HEK293 (cell line): ENCODE results near the gene ANGEL2.
A peak's percentile ranks its signal among the peaks of the same experiment; 100 is the strongest.

Experiments used
- CTCF ChIA-PET: fragments of 350-600 bp; formaldehyde crosslinking; extraction: SDS; loops from one replicate; lab custom pipeline; 2021; ENCODE audit warnings: antibody characterized with exemption; lab: Yijun Ruan, JAX
- POLR2A ChIA-PET: fragments of 300-600 bp; formaldehyde crosslinking; extraction: SDS; loops from one replicate; lab custom pipeline; 2020; ENCODE audit warnings: antibody characterized with exemption, inconsistent platforms; lab: Yijun Ruan, JAX
- H3K27ac ChIP-seq: fragments of 200-500 bp; sonication (Bioruptor generic); 2 replicates; pipeline ENCODE4 v1.5.1; 2014; ENCODE audit warnings: low read depth, low read length, control low read depth, inconsistent platforms; ENCODE audit errors: extremely low read depth
- H3K36me3 ChIP-seq, 2 experiments: fragments of 200-500 bp in 1 of 2; sonication (Bioruptor generic) in 1 of 2; 1 replicate in 1 of 2; 2 replicates in 1 of 2; pipeline ENCODE4 v1.5.1; 2014 to 2017; ENCODE audit warnings: inconsistent platforms in 2 of 2, low read length in 2 of 2; ENCODE audit not compliant: control insufficient read depth in 2 of 2, insufficient read depth in 1 of 2
- H3K4me1 ChIP-seq: fragments of 200-500 bp; sonication (Bioruptor generic); 2 replicates; pipeline ENCODE4 v1.5.1; 2014; ENCODE audit warnings: mild to moderate bottlenecking, low read length, inconsistent platforms; ENCODE audit not compliant: control insufficient read depth, insufficient read depth
- H3K4me3 ChIP-seq: 2 replicates; pipeline ENCODE4 v1.5.1; 2011; ENCODE audit warnings: low read depth, mild to moderate bottlenecking, control low read depth, low read length, moderate library complexity
- H3K9me3 ChIP-seq: fragments of 200-500 bp; sonication (Bioruptor generic); 2 replicates; pipeline ENCODE4 v1.5.1; 2014; ENCODE audit warnings: low read depth, low read length, inconsistent platforms; ENCODE audit not compliant: control insufficient read depth, insufficient read depth
- EGR2 ChIP-seq: fragments of 450-650 bp; formaldehyde crosslinking; IDR thresholded peaks from 2 replicates; pipeline ENCODE4 v1.5.1; 2016; ENCODE audit warnings: low read depth, missing biosample characterization, missing genetic modification characterization
- HOXC10 ChIP-seq: sonication (generic); formaldehyde crosslinking; IDR thresholded peaks from 2 replicates; pipeline ENCODE4 v1.8.1; 2023; ENCODE audit warnings: mild to moderate bottlenecking, missing genetic modification reagents
- SP7 ChIP-seq: fragments of 450-650 bp; formaldehyde crosslinking; IDR thresholded peaks from 2 replicates; pipeline ENCODE4 v1.5.1; 2016; ENCODE audit warnings: missing biosample characterization, missing genetic modification characterization
- ZBTB1 ChIP-seq: fragments of 450-650 bp; formaldehyde crosslinking; IDR thresholded peaks from 2 replicates; pipeline ENCODE4 v1.5.1; 2016; ENCODE audit warnings: missing biosample characterization, missing genetic modification characterization
- ZBTB7A ChIP-seq: fragments of 450-650 bp; formaldehyde crosslinking; IDR thresholded peaks from 2 replicates; pipeline ENCODE4 v1.5.1; 2016; ENCODE audit warnings: low read depth, missing biosample characterization, missing genetic modification characterization
- ZBTB8A ChIP-seq: fragments of 450-650 bp; formaldehyde crosslinking; IDR thresholded peaks from 2 replicates; pipeline ENCODE4 v1.5.1; 2016; ENCODE audit warnings: missing biosample characterization, missing genetic modification characterization
- ZFP69B ChIP-seq: fragments of 450-650 bp; formaldehyde crosslinking; IDR thresholded peaks from 2 replicates; pipeline ENCODE4 v1.5.1; 2016; ENCODE audit warnings: missing biosample characterization, missing genetic modification characterization
- ZNF10 ChIP-seq: fragments of 450-650 bp; formaldehyde crosslinking; IDR thresholded peaks from 2 replicates; pipeline ENCODE4 v1.5.1; 2017; ENCODE audit warnings: missing biosample characterization, missing genetic modification characterization
- ZNF175 ChIP-seq: fragments of 450-650 bp; formaldehyde crosslinking; IDR thresholded peaks from 2 replicates; pipeline ENCODE4 v1.5.1; 2016; ENCODE audit warnings: missing biosample characterization, missing genetic modification characterization
- ZNF2 ChIP-seq: fragments of 450-650 bp; formaldehyde crosslinking; IDR thresholded peaks from 2 replicates; pipeline ENCODE4 v1.5.1; 2016; ENCODE audit warnings: missing biosample characterization, missing genetic modification characterization
- ZNF366 ChIP-seq: fragments of 450-650 bp; formaldehyde crosslinking; conservative IDR thresholded peaks from 2 replicates; pipeline ENCODE4 v1.5.1; 2016; ENCODE audit warnings: missing biosample characterization, missing genetic modification characterization
- ZNF398 ChIP-seq: fragments of 450-650 bp; formaldehyde crosslinking; IDR thresholded peaks from 2 replicates; pipeline ENCODE4 v1.5.1; 2017; ENCODE audit warnings: missing biosample characterization, missing genetic modification characterization
- ZNF488 ChIP-seq: fragments of 450-650 bp; formaldehyde crosslinking; IDR thresholded peaks from 2 replicates; pipeline ENCODE4 v1.5.1; 2016; ENCODE audit warnings: missing biosample characterization, missing genetic modification characterization
- ZNF510 ChIP-seq: fragments of 450-650 bp; formaldehyde crosslinking; IDR thresholded peaks from 2 replicates; pipeline ENCODE4 v1.5.1; 2018; ENCODE audit warnings: mild to moderate bottlenecking, missing genetic modification characterization, missing biosample characterization; ENCODE audit not compliant: insufficient replicate concordance
- ZNF514 ChIP-seq: fragments of 450-650 bp; formaldehyde crosslinking; IDR thresholded peaks from 2 replicates; pipeline ENCODE4 v1.5.1; 2016; ENCODE audit warnings: missing biosample characterization, missing genetic modification characterization
- ZNF530 ChIP-seq: fragments of 450-650 bp; formaldehyde crosslinking; IDR thresholded peaks from 2 replicates; pipeline ENCODE4 v1.5.1; 2016; ENCODE audit warnings: low read depth, missing biosample characterization, missing genetic modification characterization
- ZNF600 ChIP-seq: fragments of 450-650 bp; formaldehyde crosslinking; IDR thresholded peaks from 2 replicates; pipeline ENCODE4 v1.5.1; 2016; ENCODE audit warnings: missing biosample characterization, missing genetic modification characterization
- ZSCAN5A ChIP-seq: fragments of 450-650 bp; formaldehyde crosslinking; IDR thresholded peaks from 2 replicates; pipeline ENCODE4 v1.5.1; 2016; ENCODE audit warnings: missing biosample characterization, missing genetic modification characterization

Gene ANGEL2

GRCh38 chr1:212957546-212957945, 58.1 kb downstream of the ANGEL2 start:
- POLR2A ChIA-PET: interaction anchor here (0.9 to 1.2 kb wide), 3 partner anchors 12 to 349 kb away, joined by 3 to 5 read pairs (median 4); partner anchors contain the start of genes ATF3 and FLVCR1
- no peak overlapping the region for H3K27ac ChIP-seq
- no peaks in the 10 kb centered on the region for H3K9me3 ChIP-seq
- H3K4me1 ChIP-seq: no peaks in the 10 kb centered on the region
- H3K4me3 ChIP-seq: no peak overlapping the region
- no peak for TF ChIP-seq HOXC10
- 0 out of 2 replicates have a peak, but pooled peaks have one; percentile 18 for TF ChIP-seq EGR2 (tag by site-specific recombination)
- CTCF ChIA-PET: interaction anchor here (0.6 to 1.5 kb wide), 6 partner anchors 11 to 549 kb away, joined by 3 to 8 read pairs (median 3); no protein-coding TSS in a partner anchor
- H3K36me3 ChIP-seq: peaks cover 0 to 3% of the 10 kb centered on the region in 2 experiments; a peak in 2 of 3 replicates

GRCh38 chr1:212955961-212956620, 59.6 kb downstream of the ANGEL2 start:
- Histone ChIP-seq H3K4me1 (no peaks in the 10 kb centered on the region), H3K4me3 (no peak overlapping the region), H3K9me3 (no peaks in the 10 kb centered on the region), H3K27ac (no peak overlapping the region), H3K36me3 (peaks cover 0 to 3% of the 10 kb centered on the region in 2 experiments; a peak in 2 of 3 replicates)
- POLR2A ChIA-PET: no interaction called here
- CTCF ChIA-PET: interaction anchor here (0.9 kb wide), 1 partner anchor 11 kb away, joined by 4 read pairs; no protein-coding TSS in a partner anchor
- no peak for TF ChIP-seq ZSCAN5A (tag by site-specific recombination)
- TF ChIP-seq ZNF600 (tag by site-specific recombination): peak; percentile 48

- Histone ChIP-seq H3K4me3 (no peak overlapping the region), H3K27ac (no peak overlapping the region), H3K9me3 (no peaks in the 10 kb centered on the region), H3K4me1 (no peaks in the 10 kb centered on the region), H3K36me3 (peaks cover 0 to 3% of the 10 kb centered on the region in 2 experiments; a peak in 2 of 3 replicates)
- ChIA-PET POLR2A (no interaction called here), CTCF (interaction anchor here (0.9 kb wide), 1 partner anchor 12 kb away, joined by 4 read pairs; no protein-coding TSS in a partner anchor)
- TF ChIP-seq ZNF366 (tag by site-specific recombination) (no peak), ZBTB7A (no peak), ZBTB1 (tag by site-specific recombination) (no peak), ZBTB8A (tag by site-specific recombination) (no peak), ZNF10 (tag by site-specific recombination) (no peak), ZNF2 (tag by site-specific recombination) (no peak), ZNF175 (tag by site-specific recombination) (no peak), ZNF514 (tag by site-specific recombination) (no peak)
Observed at GRCh38 chr1:212955098-212955497, 60.6 kb downstream of the ANGEL2 start.

- POLR2A ChIA-PET: interaction anchor here (1.3 kb wide), 1 partner anchor 11 kb away, joined by 3 read pairs; no protein-coding TSS in a partner anchor
- CTCF ChIA-PET: interaction anchor here (1.0 to 1.5 kb wide), 2 partner anchors 13 to 41 kb away, joined by 3 to 6 read pairs; no protein-coding TSS in a partner anchor
- H3K36me3 ChIP-seq: peaks cover 0 to 3% of the 10 kb centered on the region in 2 experiments; a peak in 2 of 3 replicates
- no peak overlapping the region for H3K4me3 ChIP-seq
- H3K9me3 ChIP-seq: no peaks in the 10 kb centered on the region
- H3K4me1 ChIP-seq: no peaks in the 10 kb centered on the region
- no peak overlapping the region for H3K27ac ChIP-seq
- TF ChIP-seq ZFP69B (tag by site-specific recombination) (no peak), ZNF510 (tag by site-specific recombination) (no peak), ZNF530 (tag by site-specific recombination) (no peak), ZNF398 (tag by site-specific recombination) (no peak), ZNF488 (tag by site-specific recombination) (no peak), SP7 (no peak)
Observed at GRCh38 chr1:212954514-212954913, 61.2 kb downstream of the ANGEL2 start.
